Astrocyte (in vitro differentiated cells and primary cell): Measurements from ENCODE around the gene CDK6. TPM values are rescaled to one million over a fixed set of nuclear protein-coding genes. Genes with fewer than 3 reads are reported as not detected.

Source experiments
- DNase-seq: peaks from one replicate; pipeline ENCODE4 v3.0.0-alpha.2; 2010; ENCODE audit warnings: low read depth
- FAIRE-seq: peaks from 2 replicates; lab custom pipeline; 2011; peaks lifted over from hg19 to GRCh38; lab: Jason Lieb, UNC
- H2AFZ ChIP-seq: 2 replicates; pipeline ENCODE4 v1.6.0; 2012; ENCODE audit warnings: low read depth, low read length, inconsistent platforms
- H3K27ac ChIP-seq: 2 replicates; pipeline ENCODE4 v1.5.1; 2011; ENCODE audit warnings: low read depth, low read length, inconsistent platforms
- H3K27me3 ChIP-seq: 2 replicates; pipeline ENCODE4 v1.6.0; 2011; ENCODE audit warnings: low read length, inconsistent platforms; ENCODE audit not compliant: insufficient read depth
- H3K36me3 ChIP-seq: 2 replicates; pipeline ENCODE4 v1.5.1; 2011; ENCODE audit warnings: low read length, inconsistent platforms; ENCODE audit not compliant: insufficient read depth
- H3K4me1 ChIP-seq: 2 replicates; pipeline ENCODE4 v1.5.1; 2011; ENCODE audit warnings: low read length, inconsistent platforms; ENCODE audit not compliant: insufficient read depth
- H3K4me2 ChIP-seq: 2 replicates; pipeline ENCODE4 v1.6.0; 2012; ENCODE audit warnings: low read length, inconsistent platforms
- H3K4me3 ChIP-seq: 2 replicates; pipeline ENCODE4 v1.5.1; 2011; ENCODE audit warnings: low read depth, mild to moderate bottlenecking, low read length, inconsistent platforms; ENCODE audit not compliant: insufficient read depth
- H3K79me2 ChIP-seq: 2 replicates; pipeline ENCODE4 v1.6.0; 2012; ENCODE audit warnings: mild to moderate bottlenecking, low read length, inconsistent platforms; ENCODE audit not compliant: insufficient read depth
- H3K9ac ChIP-seq: 2 replicates; pipeline ENCODE4 v1.6.0; 2012; ENCODE audit warnings: mild to moderate bottlenecking, low read length, inconsistent platforms
- H3K9me3 ChIP-seq: 2 replicates; pipeline ENCODE4 v1.5.1; 2012; ENCODE audit warnings: low read depth, mild to moderate bottlenecking, low read length, inconsistent platforms; ENCODE audit not compliant: insufficient read depth
- H4K20me1 ChIP-seq: 2 replicates; pipeline ENCODE4 v1.6.0; 2012; ENCODE audit warnings: low read length, inconsistent platforms; ENCODE audit not compliant: insufficient read depth
- H3K27ac Mint-ChIP-seq: one replicate; pipeline ENCODE4 v1.8.0; 2021; ENCODE audit warnings: mild to moderate bottlenecking, mixed read lengths; ENCODE audit not compliant: unreplicated experiment
- H3K27me3 Mint-ChIP-seq: one replicate; pipeline ENCODE4 v1.8.0; 2021; ENCODE audit warnings: low read depth, mixed read lengths; ENCODE audit not compliant: unreplicated experiment
- H3K36me3 Mint-ChIP-seq: one replicate; pipeline ENCODE4 v1.8.0; 2021; ENCODE audit warnings: low read depth, mixed read lengths; ENCODE audit not compliant: unreplicated experiment
- H3K4me1 Mint-ChIP-seq: one replicate; pipeline ENCODE4 v1.8.0; 2021; ENCODE audit warnings: low read depth, mixed read lengths; ENCODE audit not compliant: unreplicated experiment
- H3K4me3 Mint-ChIP-seq: one replicate; pipeline ENCODE4 v1.8.0; 2021; ENCODE audit warnings: mild to moderate bottlenecking, moderate library complexity, mixed read lengths; ENCODE audit not compliant: unreplicated experiment
- H3K9me3 Mint-ChIP-seq: one replicate; pipeline ENCODE4 v1.8.0; 2021; ENCODE audit warnings: mild to moderate bottlenecking, mixed read lengths; ENCODE audit not compliant: unreplicated experiment
- EZH2 ChIP-seq: IDR thresholded peaks from 2 replicates; pipeline ENCODE4 v1.6.1; 2012; ENCODE audit warnings: mild to moderate bottlenecking, low read length, inconsistent platforms; ENCODE audit not compliant: insufficient read depth
- total RNA-seq: library from RNA; stranded (reverse); gene quantifications from 2 replicates; pipeline ENCODE4 v1.2.1, GENCODE V29; 2021
- TF ChIP-seq, protein P1 (sequence below): IDR thresholded peaks from 2 replicates; pipeline ENCODE4 v1.5.1; 2011; ENCODE audit warnings: low read depth, mild to moderate bottlenecking, inconsistent platforms, low read length, moderate library complexity; ENCODE audit not compliant: insufficient read depth

Gene CDK6
- total RNA-seq, 1 donor from 2014 or later: 160 TPM

DNA sequence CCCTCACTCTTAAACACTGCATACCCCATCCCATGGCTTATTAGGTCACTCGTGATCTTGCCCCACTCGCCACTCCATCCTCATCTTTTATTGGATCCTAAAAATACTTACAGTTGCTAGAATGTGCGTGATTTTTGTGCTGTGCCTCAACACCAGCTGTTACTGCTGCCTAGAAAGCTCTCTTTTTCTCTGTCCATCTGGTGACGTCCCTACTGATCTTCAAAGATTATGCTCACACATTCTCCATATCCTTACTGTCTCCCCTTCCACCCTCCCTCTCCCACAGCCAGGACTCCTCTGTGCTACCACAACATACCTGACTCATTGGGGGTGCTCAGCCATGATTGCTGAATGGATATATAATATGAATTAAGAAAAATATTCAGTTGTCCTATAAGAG lies 42.0 kb downstream of the CDK6 start:
- peaks cover 79% of the 10 kb centered on the region for H4K20me1 ChIP-seq
- no peak for FAIRE-seq
- no peaks in the 10 kb centered on the region for H3K27me3 ChIP-seq
- peaks cover 100% of the 10 kb centered on the region for H3K79me2 ChIP-seq
- H3K36me3 Mint-ChIP-seq: no peaks in the 10 kb centered on the region
- H3K27me3 Mint-ChIP-seq: no peaks in the 10 kb centered on the region
- H3K9me3 ChIP-seq: no peaks in the 10 kb centered on the region
- H3K4me1 Mint-ChIP-seq: peaks cover 45% of the 10 kb centered on the region
- H3K4me3 Mint-ChIP-seq: no peak overlapping the region
- no peak overlapping the region for H3K27ac Mint-ChIP-seq
- no peak for TF ChIP-seq EZH2
- TF ChIP-seq, protein P1, sequence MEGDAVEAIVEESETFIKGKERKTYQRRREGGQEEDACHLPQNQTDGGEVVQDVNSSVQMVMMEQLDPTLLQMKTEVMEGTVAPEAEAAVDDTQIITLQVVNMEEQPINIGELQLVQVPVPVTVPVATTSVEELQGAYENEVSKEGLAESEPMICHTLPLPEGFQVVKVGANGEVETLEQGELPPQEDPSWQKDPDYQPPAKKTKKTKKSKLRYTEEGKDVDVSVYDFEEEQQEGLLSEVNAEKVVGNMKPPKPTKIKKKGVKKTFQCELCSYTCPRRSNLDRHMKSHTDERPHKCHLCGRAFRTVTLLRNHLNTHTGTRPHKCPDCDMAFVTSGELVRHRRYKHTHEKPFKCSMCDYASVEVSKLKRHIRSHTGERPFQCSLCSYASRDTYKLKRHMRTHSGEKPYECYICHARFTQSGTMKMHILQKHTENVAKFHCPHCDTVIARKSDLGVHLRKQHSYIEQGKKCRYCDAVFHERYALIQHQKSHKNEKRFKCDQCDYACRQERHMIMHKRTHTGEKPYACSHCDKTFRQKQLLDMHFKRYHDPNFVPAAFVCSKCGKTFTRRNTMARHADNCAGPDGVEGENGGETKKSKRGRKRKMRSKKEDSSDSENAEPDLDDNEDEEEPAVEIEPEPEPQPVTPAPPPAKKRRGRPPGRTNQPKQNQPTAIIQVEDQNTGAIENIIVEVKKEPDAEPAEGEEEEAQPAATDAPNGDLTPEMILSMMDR: no peak
- H3K4me2 ChIP-seq: no peak overlapping the region
- no peaks in the 10 kb centered on the region for H3K9me3 Mint-ChIP-seq
- peaks cover 38% of the 10 kb centered on the region for H3K4me1 ChIP-seq
- no peak overlapping the region for H3K4me3 ChIP-seq
- no peak for DNase-seq
- H3K27ac ChIP-seq: no peak overlapping the region
- no peak overlapping the region for H2AFZ ChIP-seq
- H3K36me3 ChIP-seq: no peaks in the 10 kb centered on the region
- no peak overlapping the region for H3K9ac ChIP-seq

DNA sequence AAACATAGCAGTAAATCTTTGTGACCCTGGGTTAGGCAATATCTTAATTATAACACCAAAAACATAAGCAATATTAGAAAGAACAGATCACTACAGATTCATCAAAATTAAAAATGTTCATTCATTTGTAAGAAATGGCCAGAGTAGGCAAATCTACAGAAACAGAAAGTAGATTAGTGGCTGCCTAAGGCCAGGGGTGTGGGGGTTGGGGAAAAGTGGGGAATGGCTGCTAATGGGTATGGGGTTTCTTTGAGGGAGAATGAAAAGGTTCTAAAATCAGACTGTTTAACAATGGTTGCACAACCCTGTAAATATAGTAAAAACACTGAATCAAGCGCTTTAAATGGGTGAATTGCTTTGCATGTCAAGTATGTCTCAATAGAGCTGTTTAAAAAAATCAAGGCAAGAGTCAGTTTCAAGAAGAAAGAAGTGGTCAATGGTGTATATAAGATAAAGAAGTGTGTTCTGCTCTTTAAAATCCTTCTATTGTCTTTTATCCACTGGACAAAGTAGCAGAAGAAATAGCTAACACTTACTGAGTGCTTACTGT lies 42.6 kb downstream of the CDK6 start:
- DNase-seq (no peak), FAIRE-seq (no peak)
- H4K20me1 ChIP-seq: peaks cover 73% of the 10 kb centered on the region
- H3K27ac ChIP-seq: no peak overlapping the region
- peaks cover 100% of the 10 kb centered on the region for H3K79me2 ChIP-seq
- no peak for TF ChIP-seq EZH2
- TF ChIP-seq, protein P1: no peak
- H3K9me3 ChIP-seq: peaks cover under 1% of the 10 kb centered on the region
- Mint-ChIP-seq H3K4me1 (peaks cover 45% of the 10 kb centered on the region), H3K9me3 (no peaks in the 10 kb centered on the region), H3K4me3 (no peak overlapping the region), H3K27me3 (no peaks in the 10 kb centered on the region), H3K27ac (peak overlapping the region; percentile 66), H3K36me3 (no peaks in the 10 kb centered on the region)
- H2AFZ ChIP-seq: no peak overlapping the region
- no peak overlapping the region for H3K4me2 ChIP-seq
- no peak overlapping the region for H3K4me3 ChIP-seq
- no peak overlapping the region for H3K9ac ChIP-seq
- H3K27me3 ChIP-seq: no peaks in the 10 kb centered on the region
- H3K36me3 ChIP-seq: no peaks in the 10 kb centered on the region
- H3K4me1 ChIP-seq: peaks cover 38% of the 10 kb centered on the region

DNA sequence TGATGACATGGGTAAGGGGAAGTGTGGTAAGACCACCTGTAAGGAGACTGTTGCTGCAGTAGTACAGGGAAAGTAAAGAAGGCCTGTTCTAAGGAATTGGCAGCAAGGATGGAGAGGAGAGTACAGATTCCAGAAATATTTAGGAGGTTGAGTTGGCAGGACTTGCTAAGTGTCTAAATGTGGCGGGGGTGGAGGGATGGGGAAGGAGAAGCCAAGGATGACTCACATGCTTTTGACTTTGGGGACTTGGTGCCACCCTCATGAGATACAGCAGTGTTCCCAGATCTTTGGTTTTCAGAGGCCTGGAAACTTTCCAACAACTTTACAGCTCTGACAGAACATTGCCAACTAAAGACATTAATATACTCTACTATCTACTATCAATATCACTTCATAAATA lies 45.4 kb downstream of the CDK6 start:
- peaks cover 57% of the 10 kb centered on the region for H4K20me1 ChIP-seq
- peaks cover 4% of the 10 kb centered on the region for H3K9me3 ChIP-seq
- no peaks in the 10 kb centered on the region for H3K27me3 Mint-ChIP-seq
- no peak overlapping the region for H3K27ac ChIP-seq
- H3K27ac Mint-ChIP-seq: peak overlapping the region; percentile 55
- no peak overlapping the region for H3K4me3 ChIP-seq
- peak overlapping the region; percentile 55 for H3K4me2 ChIP-seq
- H3K27me3 ChIP-seq: no peaks in the 10 kb centered on the region
- DNase-seq (peak; percentile 80), FAIRE-seq (peak; percentile 63)
- no peak overlapping the region for H2AFZ ChIP-seq
- H3K4me1 ChIP-seq: peaks cover 26% of the 10 kb centered on the region
- H3K79me2 ChIP-seq: peaks cover 99% of the 10 kb centered on the region
- H3K4me1 Mint-ChIP-seq: peaks cover 49% of the 10 kb centered on the region
- TF ChIP-seq EZH2: no peak
- TF ChIP-seq, protein P1: no peak
- peaks cover 3% of the 10 kb centered on the region for H3K36me3 Mint-ChIP-seq
- H3K4me3 Mint-ChIP-seq: no peak overlapping the region
- H3K9ac ChIP-seq: no peak overlapping the region
- H3K36me3 ChIP-seq: no peaks in the 10 kb centered on the region
- H3K9me3 Mint-ChIP-seq: peaks cover 3% of the 10 kb centered on the region
